Measurements from ENCODE around the gene MTCL1.
A peak's percentile ranks its signal among the peaks of the same experiment; 100 is the strongest.

The MTCL1 gene

DNA sequence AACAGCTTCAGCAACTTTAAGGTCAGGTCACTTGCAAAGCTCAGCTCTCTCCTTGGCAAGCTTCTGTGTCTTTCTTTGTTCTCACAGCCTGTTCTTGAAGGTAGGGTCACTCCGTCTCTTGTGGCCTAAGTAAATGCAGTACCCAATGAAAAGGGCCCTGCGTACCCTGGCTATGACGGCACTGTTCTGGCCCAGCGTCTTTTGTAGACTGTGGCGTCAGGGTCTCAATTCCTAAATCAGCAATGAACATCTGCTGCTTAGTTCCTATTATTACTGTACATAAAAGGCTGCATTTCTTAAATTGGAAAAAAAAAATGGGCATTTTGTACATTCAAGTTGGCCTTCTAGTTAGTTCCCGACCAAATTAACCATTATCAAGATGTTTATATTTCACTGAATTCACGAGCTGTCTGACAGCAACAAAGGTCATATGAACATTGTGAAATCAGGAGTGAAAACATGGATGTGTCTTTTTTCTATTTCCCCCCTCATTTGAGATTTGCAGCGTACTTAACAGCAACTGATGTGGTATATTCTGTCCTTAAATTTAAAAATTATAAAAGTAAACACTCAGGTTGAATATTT, 17.0 kb upstream of the MTCL1 start:
- no peak for DNase-seq

DNA sequence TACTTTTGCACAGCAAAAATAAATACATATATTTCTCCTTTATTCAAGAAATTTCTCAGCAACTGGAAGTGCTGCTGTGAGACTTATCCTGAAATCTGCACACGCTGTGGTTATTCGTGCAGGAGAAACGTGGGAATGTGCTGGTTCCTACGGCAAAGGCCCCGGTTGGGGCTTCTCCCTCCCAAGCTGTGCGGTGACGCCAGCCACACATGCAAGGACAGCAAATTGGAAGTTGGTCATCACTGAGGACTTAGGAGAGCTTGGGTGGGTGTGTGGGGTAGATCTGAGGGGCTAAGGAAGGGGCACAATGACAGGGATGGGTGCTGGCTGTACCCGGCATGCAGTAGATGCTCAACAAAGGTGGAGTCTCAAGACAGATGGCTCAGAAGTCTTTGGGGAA, 16.5 kb upstream of the MTCL1 start:
- no peak for DNase-seq

DNA sequence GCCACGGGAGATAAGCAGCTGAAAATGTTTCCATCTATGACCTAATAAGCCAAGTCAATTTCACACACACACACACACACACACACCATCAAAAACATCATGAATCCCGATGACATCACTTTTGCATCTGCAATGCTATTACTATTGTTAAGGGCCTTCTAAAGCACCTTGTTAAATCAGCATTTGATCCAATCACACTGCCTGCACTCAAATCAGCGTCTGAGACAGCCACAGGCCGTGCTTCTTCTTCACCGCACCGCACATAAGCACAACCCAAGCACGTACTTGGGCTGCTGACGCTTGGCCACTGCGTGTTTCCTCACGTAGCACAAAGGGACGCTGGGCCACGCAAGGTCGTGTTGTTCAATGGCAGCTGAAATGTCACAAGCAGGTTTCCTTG, 15.8 kb upstream of the MTCL1 start:
- DNase-seq, result no peak

DNA sequence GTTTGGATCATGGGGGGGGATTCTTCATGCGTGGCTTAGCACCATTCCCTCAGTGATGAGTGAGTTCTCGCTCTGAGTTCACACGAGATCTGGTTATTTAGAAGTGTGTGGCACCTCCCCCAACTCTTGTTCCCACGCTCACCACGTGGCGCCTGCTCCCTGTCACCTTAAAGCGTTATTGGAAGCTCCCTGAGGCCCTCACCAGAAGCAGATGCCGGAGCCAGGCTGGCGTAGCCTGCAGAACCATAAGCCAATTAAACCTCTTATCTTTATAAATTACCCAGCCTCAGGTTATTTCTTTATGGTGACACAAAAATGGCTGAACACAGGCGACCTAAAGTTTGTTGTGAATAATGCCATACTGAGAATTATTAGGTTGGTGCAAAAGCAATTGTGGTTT, 10.5 kb upstream of the MTCL1 start:
- DNase-seq, result no peak

DNA sequence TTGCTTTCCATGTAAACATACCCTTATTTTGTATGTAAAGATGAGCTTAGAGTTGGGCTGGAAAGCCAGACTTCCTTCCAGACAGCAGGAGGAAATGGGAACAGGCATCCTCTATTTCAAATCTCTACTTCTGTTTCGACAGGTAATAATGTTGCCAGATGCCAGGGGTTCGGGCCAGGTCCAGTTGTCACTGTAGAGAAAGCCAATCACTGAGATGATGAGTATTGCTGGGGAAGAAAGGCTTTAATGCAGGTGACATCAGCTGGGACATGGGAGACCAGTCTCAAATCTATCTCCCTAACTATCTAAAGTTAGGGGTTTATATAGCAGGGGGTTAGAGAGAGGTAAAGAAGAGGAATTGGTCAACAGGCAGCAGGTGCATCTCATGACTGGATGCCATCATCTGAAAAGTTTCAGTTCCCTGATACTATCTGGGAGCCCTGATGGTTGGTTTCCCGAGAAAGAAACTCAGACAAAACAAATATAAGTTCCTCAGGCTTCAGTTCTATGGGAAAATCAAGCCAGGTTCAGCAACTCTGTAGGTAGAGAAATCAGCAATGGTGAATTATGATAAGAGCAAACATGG, 9.3 kb upstream of the MTCL1 start:
- DNase-seq, result peak in 1 of 2 donors; percentile 35

DNA sequence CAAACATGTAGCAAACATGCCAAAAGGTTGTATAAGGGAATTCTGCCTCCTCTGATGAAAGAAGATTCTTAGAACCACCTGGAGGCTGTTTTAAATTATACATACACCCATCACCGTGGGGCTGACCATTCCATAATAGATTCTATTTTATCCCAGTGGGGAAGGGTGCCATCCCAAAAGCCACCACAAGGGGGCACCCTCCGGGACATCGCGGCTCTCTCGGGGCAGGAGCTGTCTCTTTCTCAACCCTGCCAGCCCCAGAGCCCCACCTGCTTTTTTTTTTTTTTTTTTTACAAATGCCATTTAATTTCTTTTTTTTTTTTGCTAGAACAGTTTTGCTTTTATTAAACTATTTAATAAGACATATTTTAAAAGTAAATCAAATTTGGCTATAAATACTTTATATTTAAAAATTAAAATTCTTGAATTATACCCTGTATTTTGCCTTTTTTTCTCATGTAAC, 8.6 kb upstream of the MTCL1 start:
- peak; percentile 65 to 74 for DNase-seq

DNA sequence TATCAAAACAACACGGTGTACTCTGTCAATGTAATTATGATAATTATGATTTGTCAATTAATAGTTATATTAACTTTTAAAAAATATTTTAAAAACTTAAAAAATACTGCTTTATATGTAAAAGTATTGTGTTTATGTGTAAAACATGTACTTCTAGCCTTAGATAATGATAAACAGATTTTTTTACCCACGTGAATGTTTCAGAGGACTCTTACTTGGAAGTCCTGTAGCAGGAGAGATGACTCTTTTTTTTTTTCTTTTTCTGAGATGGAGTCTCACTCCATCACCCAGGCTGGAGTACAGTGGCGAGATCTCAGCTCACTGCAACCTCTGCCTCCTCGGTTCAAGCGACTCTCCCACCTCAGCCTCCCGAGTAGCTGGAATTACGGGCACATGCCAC, 6.2 kb upstream of the MTCL1 start:
- no peak for DNase-seq

DNA sequence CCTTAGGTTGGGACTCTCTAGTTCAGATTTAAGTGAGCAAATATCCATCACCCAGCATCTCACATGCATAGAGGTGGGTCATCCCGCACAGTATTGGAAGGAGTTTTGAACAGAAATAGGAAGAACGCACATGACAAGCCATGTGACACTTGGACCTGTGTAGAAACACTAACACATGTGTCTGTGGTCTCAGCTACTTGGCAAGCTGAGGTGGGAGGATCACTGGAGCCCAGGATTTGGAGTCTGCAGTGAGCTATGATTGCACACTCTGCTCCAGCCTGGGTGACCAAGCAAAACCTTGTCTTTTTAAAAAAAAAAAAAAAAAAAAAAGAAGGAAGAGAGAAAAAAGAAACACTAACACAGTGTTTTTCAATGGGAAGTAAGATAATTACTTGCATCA, 5.4 kb upstream of the MTCL1 start:
- no peak for DNase-seq

DNA sequence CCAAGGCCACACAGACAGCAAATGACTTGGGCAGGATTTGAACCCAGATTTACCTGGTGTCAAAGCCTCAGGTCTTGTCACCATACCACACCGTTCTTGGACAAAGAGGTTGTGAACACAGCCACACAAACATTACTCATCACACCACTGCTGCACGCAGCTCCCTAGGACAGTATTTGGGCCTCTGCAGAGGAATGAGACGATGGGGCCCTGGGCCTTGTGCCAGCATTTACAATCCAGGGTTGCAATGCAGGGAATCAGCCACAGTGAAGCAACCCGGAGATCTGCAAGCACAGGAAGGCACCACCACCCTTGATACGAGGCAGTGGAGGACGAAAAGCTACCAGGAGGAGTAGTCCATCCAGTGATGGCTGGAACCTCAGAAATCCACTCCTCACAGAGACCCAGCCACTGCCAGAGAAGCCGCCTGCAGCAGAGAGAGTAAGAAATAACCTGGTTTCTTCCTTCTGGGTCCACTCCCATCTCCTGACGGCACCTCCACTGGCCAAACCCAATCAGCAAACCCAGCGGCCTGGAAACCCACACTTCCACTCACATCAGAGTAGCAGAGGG, 3.7 kb upstream of the MTCL1 start:
- DNase-seq, result no peak

DNA sequence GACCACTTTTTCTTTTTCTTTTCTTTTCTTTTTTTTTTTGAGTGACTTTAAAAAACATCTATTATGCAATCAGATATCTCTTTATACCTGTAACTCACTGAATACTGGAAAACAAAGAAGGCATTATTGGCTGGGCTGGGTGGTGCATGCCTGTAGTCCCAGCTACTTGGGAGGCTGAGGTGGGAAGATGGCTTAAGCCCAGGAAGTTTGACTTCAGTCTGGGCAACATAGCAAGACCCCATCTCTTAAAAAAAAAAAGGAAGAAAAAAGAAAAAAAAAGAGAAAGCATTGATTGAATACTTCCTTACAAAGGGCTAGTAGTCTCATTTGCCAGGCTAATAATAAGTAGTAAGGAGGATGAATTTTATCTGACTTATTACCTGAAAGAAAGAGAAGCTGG, 2.7 kb upstream of the MTCL1 start:
- no peak for DNase-seq

DNA sequence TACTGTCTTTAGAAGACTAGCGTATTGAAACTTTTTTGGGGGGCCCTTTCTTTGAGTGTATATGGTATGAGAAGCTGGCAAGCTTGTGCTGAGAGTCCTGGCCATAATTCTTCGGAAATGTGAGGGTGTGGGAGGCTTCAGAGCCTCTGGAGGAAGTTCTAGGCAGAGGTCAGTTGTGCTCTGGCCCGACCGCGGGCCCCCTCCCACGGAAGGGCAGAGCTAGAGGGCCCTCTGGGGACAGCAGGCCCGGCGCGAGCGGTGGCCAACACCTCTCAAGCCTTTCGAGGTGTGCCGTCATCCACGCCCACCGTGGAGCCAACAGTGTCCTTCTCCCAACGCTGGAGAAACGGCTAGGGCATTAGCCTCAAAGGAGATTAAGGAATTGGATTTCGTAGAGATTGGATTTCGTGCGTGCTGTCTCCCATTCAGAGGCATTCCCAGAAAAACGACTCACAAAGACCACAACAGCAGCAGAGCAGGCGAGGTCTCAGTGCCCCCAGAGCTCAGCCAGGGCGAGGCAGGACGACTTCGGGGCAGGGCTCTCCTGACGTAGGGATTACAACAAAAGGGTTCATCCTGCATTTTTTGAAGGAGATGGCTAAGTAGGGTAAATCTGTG, 2.2 kb upstream of the MTCL1 start:
- no peak for DNase-seq

DNA sequence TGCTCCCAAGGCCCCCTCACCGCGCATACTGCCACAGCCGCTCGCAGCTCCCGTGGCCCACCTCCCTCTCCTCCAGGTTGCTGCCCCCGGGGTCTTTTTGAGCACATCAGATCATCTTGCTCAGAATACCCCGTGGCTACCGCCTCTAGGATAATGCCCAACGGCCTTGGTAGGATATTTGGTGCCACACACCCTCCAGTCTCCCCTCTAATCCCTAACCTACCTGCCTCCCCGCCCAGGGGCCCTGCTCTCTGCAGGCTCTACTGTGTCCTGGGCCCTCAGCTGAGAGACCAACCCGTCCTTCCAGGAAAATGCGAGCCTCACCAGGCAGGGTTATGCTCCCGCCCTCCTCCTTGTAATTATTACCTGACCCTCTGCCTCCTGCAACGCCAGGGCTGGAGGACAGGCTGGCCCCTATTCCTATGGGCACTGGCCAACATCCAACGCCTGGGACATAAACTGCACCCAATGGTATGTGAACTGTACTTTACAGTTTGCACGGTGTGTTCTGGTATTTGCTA, 1.5 kb upstream of the MTCL1 start:
- DNase-seq, result no peak

DNA sequence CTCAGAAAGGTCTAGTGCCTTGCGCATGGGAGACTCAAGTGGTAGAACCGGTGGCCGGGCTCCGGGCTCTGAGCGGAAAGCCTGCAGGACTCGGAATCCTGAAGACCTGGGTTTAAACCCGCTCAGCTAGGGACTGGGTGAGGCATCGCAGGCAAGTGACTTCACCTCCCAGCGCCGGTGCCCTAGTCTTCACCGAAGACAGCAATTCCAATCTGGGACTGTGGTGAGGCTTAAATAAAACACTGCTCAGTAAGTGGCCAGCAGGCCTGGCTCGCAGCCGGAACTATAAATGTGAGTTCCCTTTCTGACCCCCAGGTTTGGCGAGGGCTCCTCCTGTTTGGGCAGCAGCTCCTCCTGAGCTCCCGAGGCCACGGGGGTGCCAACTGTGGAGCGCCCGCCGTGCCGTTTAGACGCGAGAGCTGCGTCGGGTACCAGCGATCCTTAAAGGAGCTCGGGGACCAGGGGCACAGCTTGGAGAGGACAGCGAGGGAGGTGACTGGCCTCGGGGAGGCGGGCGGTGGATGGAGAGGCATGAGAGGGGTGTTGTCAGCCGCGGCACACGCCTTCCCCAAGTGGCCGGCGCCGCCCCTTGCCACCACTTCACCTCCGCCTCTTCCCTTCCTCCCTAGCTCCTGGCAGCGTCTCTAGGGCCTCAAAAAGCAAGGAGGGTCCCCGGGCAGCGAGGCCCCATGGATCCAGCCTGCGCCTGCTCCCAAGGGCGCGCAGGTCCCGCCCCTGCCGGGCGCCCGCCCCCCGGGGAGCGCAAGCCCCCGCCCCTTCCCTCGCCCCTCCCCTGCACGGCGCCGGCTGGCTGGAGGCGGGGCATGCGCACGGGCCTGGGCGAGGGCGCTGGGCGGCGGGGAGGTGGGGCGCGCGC, 757 bp upstream of the MTCL1 start:
- DNase-seq, result peak; percentile 83 to 87

DNA sequence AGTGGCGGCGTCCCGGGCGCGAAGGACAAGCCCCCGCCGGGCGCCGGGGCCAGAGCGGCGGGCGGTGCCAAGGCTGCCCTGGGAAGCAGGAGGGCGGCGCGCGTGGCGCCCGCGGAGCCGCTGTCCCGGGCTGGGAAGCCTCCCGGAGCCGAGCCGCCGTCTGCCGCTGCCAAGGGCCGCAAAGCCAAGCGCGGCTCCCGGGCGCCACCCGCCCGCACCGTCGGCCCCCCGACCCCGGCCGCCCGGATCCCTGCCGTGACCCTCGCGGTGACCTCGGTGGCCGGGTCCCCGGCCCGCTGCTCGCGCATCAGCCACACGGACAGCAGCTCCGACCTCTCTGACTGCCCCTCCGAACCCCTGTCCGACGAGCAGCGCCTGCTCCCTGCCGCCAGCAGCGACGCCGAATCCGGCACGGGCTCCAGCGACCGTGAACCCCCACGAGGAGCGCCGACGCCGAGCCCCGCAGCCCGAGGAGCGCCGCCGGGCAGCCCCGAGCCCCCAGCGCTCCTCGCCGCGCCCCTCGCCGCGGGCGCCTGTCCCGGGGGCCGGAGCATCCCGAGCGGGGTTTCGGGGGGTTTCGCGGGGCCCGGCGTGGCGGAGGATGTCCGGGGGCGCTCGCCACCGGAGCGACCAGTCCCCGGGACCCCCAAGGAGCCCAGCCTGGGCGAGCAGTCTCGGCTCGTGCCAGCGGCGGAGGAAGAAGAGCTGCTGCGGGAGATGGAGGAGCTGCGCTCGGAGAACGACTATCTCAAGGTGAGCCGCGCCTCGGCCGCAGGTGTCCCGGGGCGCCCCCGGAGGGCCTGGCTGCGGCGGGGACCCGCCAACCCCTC, 820 bp downstream of the MTCL1 start:
- DNase-seq, result peak in 1 of 2 donors; percentile 8

DNA sequence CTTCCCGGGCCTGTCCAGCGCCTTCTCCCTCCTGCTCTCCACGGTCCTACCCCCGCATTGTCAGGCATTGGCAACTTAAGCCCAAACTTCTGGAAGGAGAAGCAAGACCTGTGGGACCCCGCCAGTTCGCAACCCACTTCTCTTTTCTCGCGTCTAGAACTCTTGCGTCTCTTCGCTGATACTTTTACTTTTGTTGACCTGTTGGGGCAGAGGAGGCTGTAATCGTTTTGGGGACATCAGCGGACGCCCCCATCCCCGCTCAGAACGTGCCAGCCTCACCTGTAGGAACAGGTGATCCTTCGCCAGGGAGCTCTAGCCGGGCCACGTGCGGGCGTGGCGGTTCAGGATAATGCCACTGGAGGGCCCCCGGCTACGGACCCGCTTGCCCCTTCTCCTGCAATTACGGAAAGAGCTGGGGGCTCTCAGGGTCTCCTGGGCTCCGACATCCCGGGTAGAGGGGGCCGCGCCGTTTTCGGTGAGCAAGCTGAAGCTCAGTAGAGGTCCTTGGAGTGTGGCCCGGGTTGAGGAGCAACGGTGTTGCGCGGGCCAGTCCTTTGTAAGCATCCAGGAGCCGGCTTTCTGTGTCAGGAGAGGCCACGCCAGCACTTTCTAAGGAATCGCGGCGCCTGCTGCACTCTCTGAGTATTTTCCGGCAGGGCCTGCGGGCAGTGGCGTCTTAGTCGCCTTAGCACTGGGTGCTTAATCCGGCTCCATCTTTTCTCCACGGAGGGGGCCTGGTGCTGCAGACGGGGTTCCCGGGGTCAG, 1.6 kb downstream of the MTCL1 start:
- DNase-seq, result peak; percentile 14 to 16

DNA sequence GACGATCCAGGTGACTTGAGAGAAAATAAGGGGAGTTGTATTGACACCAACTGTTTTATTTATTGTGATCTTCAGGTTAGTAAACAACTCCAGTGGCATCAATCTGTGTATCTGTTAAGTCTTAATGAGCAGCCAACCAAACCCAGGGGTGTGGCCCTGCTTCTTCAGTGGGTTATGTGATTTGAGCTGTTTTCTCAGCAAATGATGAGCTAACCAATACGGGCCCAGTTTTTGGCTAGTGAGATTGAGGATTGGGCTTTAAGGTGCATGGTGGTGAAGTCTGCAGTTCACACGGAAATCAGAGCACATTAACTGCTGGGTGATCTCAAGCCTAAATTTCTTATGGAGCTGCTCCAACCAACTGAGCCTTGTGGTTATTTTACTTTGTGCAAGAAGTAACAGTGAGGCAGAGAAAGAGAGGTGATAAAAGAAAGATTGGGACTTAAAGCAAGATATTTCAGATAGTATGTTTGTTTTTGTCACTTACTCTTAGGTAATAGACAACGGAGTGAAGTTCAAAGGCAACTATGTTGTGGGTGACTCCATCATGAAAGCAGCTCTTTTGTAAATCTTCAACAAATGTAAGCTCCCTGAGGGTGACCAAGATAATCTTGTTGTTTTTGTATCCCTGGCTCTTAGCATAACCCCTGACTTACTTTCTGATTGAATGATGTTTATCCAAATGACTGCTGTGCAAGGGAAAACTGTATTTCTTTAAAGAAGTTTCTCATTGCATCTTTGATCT, 2.4 kb downstream of the MTCL1 start:
- no peak for DNase-seq

DNA sequence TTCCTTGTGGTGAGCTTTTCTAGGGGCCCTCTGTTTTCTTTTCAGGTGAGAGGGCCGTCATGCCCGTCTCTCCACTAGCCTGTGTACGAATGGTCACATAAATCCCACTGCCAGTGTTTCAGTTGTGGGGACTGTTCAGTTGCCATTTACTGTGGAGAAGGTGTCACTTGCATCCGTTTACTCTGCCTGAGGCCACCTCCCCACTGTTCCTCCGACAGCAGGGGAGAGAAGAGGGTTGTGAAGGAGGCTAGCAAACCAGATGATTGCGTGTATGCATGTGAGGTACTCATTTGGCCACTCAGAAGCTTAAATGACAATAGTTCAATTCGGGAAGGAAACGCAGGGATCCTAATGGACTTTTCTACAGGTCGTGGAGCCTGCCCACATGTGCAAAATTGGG, 3.3 kb downstream of the MTCL1 start:
- no peak for DNase-seq

DNA sequence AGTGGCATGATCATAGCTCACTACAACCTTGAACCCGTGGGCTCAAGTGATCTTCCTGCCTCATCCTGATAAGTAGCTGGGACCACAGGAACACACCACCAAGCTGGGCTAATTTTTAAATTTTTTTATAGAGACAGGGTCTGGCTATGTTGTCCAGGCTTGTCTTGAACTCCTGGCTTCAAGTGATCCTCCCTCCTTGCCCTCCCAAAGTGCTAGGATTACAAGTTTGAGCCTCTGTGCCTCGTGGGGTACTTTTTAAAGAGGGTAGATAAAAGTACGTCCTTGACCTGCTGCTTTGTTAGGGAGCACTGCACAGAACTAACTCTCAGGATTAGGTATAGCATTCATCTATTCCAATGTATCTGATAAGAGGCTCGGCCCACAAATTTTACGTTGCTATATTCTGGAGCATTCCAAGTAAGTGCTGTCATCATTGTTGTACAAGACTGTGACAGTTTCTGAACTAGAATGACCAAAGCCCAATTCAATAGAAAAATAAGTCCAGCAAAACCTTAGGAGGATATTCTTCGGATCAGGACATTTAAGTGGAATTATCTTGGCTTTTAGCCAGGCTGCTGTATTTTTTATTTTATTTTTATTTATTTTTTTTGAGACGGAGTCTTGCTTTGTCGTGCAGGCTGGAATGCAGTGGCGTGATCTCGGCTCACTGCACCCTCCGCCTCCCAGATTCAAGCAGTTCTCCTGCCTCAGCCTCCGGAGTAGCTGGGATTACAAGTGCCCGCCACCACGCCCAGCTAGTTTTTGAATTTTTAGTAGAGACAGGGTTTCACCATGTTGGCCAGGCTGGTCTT, 4.1 kb downstream of the MTCL1 start:
- no peak for DNase-seq

DNA sequence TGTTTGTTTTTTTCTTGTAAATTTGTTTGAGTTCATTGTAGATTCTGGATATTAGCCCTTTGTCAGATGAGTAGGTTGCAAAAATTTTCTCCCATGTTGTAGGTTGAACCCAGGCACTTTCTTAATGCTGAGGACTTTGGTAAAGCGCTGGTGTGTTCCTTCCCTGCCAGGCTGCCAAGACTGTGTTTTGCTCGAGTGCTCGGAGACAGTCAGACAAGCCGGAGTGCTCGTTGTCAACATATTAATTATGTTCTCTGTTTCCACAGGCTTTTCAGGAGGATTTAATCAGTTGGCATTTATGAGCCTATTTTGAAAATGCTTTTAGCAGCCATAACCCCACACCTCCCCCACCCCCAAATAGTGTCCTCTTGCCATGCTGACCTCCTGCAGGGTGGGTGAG, 6.4 kb downstream of the MTCL1 start:
- no peak for DNase-seq

DNA sequence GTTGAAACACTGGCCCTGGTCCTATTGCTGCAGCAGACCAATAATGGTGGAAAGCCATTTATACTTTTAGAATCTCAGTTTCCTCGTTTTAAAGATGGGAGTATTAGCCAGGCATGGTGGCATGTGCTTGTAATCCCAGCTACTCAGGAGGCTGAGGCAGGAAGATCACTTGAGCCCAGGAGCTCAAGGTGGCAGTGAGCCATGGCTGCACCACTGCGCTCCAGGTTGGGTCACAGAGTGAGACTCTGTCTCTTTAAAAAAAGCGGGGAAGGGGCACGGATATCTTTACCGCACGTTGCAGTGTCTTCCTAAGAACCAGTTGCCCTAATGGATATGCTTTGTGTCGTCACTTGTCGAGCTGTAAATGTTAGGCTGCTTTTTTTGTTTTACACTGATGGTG, 8.3 kb downstream of the MTCL1 start:
- no peak for DNase-seq

Data from CD4-positive, alpha-beta T cell treated with Interleukin-4 for 1 hour (primary cell).